Activated gamma-delta T cell (primary cell): Measurements from ENCODE around the gene FBXL15.

Experiments used
- DNase-seq: peaks from one replicate; lab custom pipeline; 2025; lab: John Stamatoyannopoulos, UW

Gene FBXL15

DNA sequence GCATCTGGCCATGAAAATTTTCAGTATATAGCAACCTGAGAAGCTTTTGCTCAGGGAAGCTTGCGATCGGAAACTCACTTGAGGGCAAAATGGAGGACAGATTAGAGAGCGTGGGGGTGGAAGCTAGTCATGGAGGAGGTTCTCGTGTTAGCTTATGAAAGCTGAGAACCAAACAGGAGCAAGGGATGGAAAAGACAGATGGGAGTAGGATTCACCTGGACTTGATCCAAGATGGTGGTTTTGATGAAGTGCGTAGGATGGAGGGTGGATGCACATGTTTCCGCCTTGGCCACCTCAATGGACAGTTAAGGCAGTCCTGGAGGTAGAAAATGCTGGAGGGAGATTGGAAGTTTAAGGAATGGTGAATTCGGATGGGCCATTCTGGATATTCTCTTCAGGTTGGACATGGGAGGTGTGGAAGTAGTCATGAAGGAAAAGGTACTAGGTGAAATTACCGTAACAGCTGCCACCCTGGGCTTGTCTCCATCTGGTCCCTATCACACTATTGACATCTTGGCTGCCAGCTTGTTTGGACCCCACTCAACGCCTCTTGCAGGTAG, 37.0 kb downstream of the FBXL15 start:
- no peak for DNase-seq

DNA sequence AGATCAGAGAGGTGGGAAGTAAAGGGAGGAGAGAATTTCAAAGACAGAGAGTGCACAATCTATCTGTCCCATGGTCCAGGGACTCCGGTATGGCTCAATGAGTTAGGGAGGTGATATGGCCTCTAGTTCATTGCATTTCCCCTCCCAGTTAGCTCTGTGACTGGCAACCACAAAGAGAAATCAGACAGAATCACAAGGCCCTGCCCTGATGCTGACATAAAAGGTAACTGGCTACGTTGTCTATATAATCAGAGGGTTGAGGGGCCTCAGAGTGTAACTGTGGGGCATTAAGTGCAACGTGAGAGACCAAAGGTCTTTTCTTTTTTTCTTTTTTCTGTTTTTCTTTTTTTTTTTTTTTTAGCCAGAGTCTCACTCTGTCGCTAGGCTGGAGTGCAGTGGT, 38.0 kb downstream of the FBXL15 start:
- no peak for DNase-seq

DNA sequence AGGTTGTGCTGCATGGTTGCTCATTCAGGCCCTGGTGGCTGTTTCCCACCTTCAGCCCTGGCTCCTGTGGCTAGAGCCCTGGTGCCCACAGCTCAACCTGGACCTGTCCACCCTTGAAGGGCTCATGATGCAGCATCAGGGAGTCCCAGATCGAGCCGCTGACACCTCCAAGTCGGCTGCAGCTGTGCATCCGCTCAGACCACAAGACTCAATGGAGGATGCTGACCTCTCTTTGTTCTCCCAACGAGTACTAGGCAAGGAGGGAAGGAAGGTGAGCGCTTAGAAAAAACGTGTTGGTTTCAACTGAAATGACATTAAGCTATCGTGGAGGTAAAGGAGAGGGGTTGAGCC, 40.2 kb downstream of the FBXL15 start:
- no peak for DNase-seq

DNA sequence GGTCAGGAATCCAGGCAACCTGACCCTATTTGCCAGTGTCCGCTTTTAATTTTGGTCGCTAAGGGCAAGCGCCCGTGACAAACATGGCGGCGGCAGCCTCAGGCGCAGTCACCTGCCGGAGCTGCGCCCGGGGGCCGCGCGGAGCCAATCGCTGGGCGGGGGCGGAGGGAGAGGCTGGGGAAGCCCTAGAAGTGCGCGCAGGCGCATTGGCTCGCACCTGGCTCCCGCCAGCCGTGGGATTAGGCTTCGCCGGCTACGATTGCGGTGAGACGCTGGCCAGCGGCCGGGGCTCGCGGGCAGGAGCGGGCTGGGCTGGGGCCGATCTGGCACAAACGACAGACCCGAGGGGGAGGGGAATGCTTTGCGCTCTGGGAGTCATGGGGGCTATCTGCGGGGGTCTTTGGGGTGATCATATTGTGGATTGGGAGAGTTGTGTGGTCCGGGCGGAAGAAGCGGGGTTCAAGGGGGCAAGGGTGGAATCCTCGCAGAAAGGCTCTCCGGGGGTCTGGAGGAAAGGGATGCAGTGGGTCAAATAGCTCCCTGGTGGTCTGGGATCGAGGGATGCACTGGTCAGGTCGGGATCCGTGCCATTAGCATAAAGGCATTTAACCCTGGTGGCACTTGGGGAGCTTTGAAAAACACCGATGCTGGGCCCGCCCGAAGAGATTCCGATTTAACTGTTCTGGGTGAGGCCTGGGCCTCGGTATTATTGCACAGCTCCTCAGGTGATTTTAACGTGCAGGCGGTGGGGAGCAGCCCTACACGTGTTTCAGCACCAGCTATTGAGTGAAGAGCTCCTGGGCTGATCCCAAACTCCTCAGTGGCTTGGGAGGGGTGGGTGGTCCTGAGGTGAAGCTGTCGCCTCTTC, 40.8 kb downstream of the FBXL15 start:
- peak; percentile 88 for DNase-seq

DNA sequence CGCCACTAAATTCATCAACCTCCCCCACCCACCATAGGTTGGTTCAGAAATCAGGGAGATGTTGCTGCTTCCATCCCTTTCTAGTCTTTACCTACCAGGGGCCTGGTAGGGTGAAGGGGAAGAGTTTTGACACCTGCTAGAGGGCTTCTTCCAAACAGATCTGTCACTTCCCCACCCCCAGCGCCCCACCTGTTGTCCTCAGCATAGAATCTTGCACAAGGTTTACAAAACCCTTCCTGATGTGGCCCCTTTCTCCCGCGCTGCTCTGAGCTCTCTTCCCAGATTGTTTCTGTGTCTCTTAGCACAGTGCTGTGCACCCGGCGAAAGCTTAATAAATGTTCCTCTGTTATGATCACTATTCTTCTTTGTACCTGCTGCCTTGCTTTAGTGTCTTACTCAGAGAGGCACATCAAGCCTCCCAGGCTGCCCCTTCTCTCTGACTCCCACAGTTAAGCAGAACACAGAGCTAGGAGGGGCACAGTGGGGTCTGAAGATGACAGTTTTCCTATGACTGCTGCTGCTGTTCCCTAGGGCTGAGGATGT, 41.9 kb downstream of the FBXL15 start:
- no peak for DNase-seq

DNA sequence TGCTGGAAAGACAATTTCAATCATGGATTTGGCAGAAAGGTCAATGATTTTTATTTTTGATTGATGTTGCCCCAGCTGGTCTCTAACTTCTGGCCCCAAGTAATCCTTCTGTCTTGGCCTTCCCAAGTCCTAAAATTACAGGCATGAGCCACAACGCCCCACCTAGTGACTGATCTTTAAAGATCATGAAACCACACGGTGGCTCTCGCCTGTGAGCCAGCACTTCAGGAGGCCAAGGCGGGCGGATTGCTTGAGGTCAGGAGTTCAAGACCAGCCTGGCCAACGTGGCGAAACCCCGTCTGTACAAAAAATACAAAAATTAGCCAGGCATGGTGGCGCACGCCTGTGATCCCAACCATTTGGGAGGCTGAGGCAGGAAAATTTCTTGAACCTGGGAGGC, 43.3 kb downstream of the FBXL15 start:
- DNase-seq = no peak

GRCh38 chr10:102465466-102465865, 44.8 kb downstream of the FBXL15 start:
- no peak for DNase-seq

DNA sequence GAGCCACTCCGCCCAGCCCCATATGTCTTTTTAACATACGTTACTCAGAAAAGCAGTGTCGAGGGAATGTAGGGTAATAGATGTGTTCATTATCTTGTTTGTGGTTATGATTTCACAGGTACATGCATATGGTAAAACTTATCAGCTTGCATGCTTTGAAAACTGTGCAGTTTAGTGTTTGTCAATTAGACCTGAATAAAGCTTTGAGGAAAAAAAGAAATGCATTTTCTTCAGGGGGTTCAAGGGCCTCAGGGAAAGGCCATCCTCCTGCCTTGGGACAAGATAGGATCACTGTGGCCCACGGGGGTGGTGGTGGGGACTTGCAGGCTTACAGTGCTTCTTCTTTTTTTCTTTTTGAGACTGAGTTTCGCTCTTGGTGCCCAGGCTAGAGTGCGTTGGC, 46.7 kb downstream of the FBXL15 start:
- no peak for DNase-seq

GRCh38 chr10:102467971-102468438, 47.4 kb downstream of the FBXL15 start:
- DNase-seq = no peak

- no peak for DNase-seq
Measured at GRCh38 chr10:102468683-102469082, 48.0 kb downstream of the FBXL15 start.

DNA sequence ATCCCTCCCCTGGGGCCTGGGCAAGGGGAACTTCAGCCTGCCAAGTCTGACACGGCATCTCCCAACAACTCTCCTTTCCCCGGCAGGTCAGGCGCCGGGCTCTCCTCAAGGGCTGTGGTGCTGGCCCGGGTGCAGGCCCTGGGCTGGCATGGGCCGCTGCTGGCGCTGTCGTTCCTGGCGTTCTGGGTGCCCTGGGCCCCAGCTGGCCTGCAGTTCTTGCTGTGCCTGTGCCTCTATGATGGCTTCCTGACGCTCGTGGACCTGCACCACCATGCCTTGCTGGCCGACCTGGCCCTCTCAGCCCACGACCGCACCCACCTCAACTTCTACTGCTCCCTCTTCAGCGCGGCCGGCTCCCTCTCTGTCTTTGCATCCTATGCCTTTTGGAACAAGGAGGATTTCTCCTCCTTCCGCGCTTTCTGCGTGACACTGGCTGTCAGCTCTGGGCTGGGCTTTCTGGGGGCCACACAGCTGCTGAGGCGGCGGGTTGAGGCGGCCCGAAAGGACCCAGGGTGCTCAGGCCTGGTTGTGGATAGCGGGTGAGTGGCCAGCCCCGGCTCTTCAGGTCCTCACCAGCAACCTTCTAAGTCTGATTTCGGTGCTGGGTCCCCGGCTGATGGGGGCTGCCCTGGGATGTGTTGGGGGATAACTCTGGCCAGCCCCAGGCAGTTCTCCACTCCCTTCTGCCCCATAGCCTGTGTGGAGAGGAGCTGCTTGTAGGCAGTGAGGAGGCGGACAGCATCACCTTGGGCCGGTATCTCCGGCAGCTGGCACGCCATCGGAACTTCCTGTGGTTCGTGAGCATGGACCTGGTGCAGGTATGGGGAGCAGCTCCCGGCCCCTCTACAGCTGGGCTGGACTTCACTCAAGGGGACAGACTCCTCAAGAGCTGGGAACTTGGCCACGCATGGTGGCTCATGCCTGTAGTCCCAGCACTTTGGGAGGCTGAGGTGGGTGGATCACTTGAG, 50.2 kb downstream of the FBXL15 start:
- DNase-seq = no peak
